ENCODE results near the gene MAST2.
"Not testable (repeated sequence)": the region's sequence is repeated elsewhere in the genome, so short reads cannot be mapped to it uniquely, and the experiment has no call there.

The MAST2 gene

DNA sequence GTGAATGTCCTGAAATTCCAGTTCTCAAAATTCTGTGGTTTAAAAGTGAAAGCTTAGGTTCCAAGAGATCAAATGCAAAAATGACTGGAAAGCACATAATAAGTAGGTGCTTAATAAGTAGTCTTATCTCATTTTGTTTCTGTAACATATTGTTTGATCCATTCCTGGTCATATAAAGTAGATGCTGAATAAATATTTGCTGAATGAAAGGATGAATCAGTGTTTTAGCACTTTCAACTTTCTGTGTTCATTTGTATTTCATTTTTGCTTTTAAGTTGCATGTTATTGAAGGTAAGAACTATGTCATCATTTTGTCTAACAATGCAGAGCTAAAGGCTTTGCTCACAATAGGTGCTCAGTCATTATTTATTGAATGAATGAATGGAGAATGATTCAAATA is 6.3 kb downstream of the MAST2 start:
- DNase-seq (ENCODE audit: low read depth, low spot score), result no peak

- DNase-seq (ENCODE audit: low read depth, low spot score), result no peak
Observed at GRCh38 chr1:45814776-45815175, 11.4 kb downstream of the MAST2 start.

- DNase-seq (ENCODE audit: low read depth, low spot score), result no peak
Observed at GRCh38 chr1:45815667-45816458, 12.5 kb downstream of the MAST2 start.

- no peak for DNase-seq (ENCODE audit: low read depth, low spot score)
Observed at GRCh38 chr1:45820173-45820572, 16.8 kb downstream of the MAST2 start.

DNA sequence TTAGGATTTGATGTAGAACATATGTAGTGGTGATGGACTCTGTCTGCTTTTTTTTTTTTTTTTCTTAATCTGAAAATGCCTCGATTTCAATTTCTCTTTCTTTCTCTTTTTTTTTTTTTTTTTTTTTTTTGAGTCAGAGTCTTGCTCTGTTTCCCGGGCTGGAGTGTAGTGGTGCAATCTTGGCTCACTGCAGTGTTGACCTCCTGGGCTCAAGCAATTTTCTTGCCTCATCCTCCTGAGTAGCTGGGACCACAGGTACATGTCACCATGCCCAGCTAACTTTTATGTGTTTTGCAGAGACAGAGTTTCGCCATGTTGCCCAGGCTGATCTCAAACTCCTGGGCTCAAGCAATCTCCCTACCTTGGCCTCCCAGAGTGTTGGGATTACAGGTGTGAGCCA is 17.4 kb downstream of the MAST2 start:
- no peak for DNase-seq (ENCODE audit: low read depth, low spot score)

- no peak for DNase-seq (ENCODE audit: low read depth, low spot score)
Observed at GRCh38 chr1:45822644-45823043, 19.2 kb downstream of the MAST2 start.

- DNase-seq (ENCODE audit: low read depth, low spot score), result no peak
Observed at GRCh38 chr1:45824607-45825006, 21.2 kb downstream of the MAST2 start.

- no peak for DNase-seq (ENCODE audit: low read depth, low spot score)
Observed at GRCh38 chr1:45827256-45827655, 23.8 kb downstream of the MAST2 start.

- no peak for DNase-seq (ENCODE audit: low read depth, low spot score)
Observed at GRCh38 chr1:45828841-45829240, 25.4 kb downstream of the MAST2 start.

DNA sequence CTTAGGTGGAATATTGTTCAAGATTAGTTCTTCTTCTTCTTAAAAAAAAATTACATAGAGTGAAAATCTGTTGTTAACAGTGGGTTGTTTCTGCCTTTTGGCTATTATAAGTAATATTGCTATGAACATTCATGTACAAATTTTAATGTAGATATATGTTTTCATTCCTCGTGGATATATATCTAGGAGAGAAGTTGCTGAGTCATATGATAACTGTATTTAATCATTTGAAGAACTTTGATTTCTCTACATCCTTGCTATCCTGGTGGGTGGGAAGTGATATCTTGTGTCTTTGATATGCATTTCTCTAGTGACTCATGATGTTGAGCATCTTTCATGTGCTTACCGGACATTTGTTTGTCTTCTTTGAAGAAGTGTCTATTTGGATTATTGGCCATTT is 29.9 kb downstream of the MAST2 start:
- no peak for DNase-seq (ENCODE audit: low read depth, low spot score)

- DNase-seq (ENCODE audit: low read depth, low spot score), result no peak
Observed at GRCh38 chr1:45834689-45835088, 31.3 kb downstream of the MAST2 start.

DNA sequence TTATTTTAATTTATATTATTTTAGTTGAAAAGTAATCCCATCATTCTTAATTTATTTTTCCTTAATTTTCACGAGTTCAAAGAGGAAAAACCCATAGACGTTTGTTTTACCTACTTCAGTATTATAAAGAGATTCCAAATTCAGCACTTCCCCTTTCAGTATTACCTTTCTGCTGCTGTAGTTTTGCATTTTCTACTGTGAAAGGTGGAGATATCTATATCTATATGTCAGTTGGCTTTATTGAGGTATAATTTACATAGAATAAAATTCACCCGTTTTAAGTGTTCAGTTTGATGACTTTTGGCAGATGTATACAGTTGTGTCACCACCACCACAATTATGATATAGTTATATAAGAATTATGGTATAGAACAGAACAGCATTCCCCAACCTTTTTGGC is 33.0 kb downstream of the MAST2 start:
- no peak for DNase-seq (ENCODE audit: low read depth, low spot score)

DNA sequence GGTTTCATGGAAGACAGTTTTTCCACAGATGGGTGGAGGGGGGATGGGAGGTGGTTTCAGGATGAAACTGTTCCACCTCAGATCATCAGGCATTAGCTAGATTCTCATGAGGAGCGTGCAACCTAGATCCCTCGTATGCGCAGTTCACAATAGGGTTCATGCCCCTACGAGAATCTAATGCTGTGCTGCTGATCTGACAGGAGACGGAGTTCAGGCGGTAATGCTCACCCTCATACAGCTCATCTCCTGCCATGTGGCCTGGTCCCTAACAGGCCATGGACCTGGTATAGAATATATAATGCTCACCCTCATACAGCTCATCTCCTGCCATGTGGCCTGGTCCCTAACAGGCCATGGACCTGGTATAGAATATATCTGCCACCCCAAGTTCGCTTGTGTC is 33.4 kb downstream of the MAST2 start:
- DNase-seq (ENCODE audit: low read depth, low spot score), result not testable (repeated sequence)

GRCh38 chr1:45838322-45838721 is 34.9 kb downstream of the MAST2 start:
- not testable (repeated sequence) for DNase-seq (ENCODE audit: low read depth, low spot score)

DNA sequence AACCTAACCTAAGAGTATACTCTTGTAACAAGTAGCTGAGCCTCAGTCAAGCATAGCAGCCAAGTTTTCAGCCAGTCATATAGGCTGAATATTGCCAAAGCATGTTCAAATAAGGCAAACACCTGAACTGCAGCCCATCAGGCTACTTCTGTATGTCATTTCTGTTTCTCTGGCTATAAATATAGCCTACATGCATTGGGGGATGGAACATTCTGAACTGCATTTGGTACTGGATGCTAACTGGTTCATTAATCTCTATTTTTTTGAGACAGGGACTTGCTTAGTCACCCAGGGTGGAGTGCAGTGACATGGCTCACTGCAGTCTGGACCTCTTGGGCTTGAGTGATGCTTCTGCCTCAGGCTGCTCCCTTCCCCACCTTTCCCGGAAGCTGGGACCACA is 37.3 kb downstream of the MAST2 start:
- DNase-seq (ENCODE audit: low read depth, low spot score), result no peak

DNA sequence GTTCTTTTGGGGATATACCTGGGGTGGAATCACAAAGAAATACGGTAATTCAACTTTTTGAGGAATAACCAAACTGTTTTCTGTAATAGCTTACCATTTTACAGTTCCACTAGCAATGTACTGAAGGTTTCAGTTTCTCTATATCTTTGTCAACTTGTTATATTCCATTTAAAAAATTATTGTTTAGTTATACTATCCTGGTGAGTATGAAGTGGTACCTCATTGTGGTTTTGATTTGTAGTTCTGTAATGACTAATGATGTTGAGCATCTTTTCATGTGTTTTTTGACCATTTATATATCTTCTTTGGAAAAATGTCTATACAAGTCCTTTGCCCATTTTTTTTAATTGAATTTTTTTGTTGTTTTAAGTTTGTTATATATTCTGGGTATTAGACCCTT is 39.4 kb downstream of the MAST2 start:
- no peak for DNase-seq (ENCODE audit: low read depth, low spot score)

- DNase-seq (ENCODE audit: low read depth, low spot score), result no peak
Observed at GRCh38 chr1:45843474-45843905, 40.1 kb downstream of the MAST2 start.

- DNase-seq (ENCODE audit: low read depth, low spot score), result not testable (repeated sequence)
Observed at GRCh38 chr1:45844000-45844399, 40.6 kb downstream of the MAST2 start.

DNA sequence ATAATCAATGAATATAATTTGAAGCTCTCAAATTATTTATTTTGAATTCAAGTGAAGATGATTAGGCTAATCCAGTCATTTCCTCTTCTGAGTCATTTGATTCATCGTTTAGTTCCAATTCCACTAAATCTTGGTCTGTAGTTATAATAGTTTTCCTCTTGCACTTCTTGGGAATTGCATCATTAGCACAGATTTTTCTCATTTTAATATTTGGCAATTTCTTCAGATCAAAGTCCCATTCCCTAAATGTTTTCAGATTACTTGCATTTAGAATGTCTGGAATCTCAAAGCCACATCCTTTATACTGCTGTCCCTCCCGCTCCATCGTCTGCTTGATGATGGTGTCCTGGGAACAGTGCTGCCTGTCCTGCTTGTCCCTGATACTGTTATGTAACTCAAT is 43.5 kb downstream of the MAST2 start:
- no peak for DNase-seq (ENCODE audit: low read depth, low spot score)

GRCh38 chr1:45848097-45848496 is 44.7 kb downstream of the MAST2 start:
- no peak for DNase-seq (ENCODE audit: low read depth, low spot score)

DNA sequence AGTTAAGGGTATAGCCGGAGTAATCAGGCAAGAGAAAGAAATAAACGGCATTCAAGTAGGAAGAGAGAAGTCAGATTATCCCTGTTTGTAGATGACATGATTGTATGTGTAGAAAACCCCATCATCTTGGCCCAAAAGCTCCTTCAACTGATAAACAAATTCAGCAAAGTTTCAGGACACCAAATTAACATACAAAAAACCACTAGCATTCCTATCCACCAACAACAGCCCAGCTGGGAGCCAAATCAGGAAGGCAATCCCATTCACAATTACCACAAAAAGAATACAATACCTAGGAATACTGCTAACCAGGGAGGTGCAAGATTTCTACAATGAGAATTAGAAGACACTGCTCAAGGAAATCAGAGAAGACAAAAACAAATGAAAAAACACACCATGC is 45.3 kb downstream of the MAST2 start:
- DNase-seq (ENCODE audit: low read depth, low spot score), result no peak

DNA sequence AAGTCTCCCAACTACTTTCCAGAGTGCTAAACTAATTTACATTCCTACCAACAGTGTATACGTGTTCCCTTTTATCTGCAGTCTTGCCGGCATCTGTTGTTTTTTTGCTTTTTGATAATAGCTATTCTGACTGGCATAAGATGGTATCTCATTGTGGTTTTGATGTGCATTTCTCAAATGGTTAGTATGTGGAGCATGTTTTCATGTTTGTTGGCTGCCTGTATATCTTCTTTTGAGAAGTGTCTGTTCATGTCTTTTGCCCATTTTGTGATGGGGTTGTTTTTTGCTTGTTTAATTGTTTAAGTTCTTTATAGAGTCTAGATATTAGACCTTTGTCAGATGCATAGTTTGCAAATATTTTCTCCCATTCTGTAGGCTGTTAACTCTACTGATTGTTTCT is 46.6 kb downstream of the MAST2 start:
- no peak for DNase-seq (ENCODE audit: low read depth, low spot score)

DNA sequence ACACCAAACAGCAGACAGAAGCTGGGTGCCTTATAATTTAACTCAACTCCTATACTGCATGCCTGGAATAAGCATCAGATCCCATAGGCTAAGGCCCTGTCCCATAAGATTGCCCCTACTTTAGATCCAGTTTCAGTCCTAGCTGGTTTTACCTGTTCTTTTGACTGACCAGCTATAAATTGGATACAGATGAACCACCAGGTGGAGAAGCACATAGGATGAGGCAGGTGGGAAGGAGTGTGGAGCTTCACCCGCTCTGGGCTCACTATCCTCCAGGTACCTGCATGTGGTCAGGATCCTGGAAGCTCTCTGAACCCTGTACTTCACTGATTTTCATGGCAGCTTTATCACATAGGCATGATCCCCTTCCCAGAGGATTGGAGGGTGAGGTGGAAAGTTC is 51.3 kb downstream of the MAST2 start:
- DNase-seq (ENCODE audit: low read depth, low spot score), result peak; percentile 47

Measured in ELF-1 (cell line).